GM21360 (cell line): ENCODE data around the gene SLC22A16.
"Not testable (repeated sequence)": the region's sequence is repeated elsewhere in the genome, so short reads cannot be mapped to it uniquely, and the experiment has no call there.

ENCODE experiments used
- ATAC-seq: cut with Tn5 transposase; IDR thresholded peaks from one replicate; pipeline ENCODE4 v1.9.1; 2021; ENCODE audit warnings: mild to moderate bottlenecking, moderate library complexity; ENCODE audit not compliant: unreplicated experiment

The SLC22A16 gene, protein sequence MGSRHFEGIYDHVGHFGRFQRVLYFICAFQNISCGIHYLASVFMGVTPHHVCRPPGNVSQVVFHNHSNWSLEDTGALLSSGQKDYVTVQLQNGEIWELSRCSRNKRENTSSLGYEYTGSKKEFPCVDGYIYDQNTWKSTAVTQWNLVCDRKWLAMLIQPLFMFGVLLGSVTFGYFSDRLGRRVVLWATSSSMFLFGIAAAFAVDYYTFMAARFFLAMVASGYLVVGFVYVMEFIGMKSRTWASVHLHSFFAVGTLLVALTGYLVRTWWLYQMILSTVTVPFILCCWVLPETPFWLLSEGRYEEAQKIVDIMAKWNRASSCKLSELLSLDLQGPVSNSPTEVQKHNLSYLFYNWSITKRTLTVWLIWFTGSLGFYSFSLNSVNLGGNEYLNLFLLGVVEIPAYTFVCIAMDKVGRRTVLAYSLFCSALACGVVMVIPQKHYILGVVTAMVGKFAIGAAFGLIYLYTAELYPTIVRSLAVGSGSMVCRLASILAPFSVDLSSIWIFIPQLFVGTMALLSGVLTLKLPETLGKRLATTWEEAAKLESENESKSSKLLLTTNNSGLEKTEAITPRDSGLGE

DNA sequence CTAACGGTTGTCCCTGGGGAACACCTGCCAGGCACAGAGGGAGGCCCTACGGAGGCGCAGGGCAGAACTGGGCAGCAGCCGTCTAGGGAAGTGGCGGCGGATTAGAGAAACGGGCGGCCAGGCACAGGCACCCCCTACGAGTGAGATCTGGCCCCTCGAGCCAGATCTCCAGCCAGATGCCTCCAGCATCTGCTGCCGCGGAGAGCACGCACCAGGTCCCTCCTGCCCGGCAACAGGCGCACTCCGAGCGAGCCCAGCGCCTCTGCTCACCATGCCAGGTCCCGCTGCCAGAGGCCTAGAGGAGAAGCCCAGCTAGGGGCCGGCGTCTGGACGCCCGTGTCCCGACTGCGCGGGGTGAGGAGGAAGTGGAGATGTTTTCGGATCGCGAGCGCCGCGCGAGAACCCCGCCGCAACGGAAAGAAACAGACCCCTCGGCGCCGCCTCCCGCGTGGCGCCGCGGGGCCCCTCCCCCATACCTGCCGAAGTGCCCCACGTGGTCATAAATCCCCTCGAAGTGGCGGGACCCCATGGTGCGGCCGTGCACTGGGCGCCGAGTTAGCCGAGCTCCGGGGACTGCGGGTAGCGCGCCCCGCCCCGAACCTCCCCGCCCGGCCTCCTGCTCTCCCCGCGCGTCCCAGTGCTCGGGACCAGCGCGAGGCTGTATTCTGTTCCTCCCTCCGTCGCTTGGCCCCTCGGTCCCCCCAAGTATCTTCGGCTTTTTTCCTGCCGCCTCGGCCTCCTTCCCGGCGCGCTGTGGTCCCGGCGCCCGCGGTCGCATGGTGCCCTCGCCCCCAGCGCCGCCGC lies at the start of gene SLC22A16:
Gene SLC22A16, minus strand, starts transcription at position 568 of the 804 bp plus-strand sequence. Its CDS starts 39 bp downstream, at position 529.
- ATAC-seq: no peak

DNA sequence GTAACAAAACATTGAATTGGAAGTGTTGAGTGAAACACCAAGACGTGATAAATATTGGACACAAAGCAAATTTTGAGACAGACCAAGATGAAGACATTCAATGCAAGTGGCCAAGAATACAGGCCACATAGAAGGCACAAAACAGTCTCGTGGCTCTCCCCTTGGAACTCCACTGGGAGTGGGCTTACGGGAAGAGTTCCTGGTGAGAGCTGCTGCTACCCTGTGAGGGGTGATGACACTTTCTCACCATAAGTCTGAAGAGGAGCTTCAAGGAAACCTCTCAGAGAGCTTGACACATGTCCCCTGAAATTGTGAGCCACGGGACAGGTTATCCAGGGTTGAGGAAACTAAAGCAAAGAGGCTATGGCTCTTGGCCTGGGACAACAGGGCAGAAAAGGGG lies 48.6 kb upstream of the SLC22A16 start:
- no peak for ATAC-seq

DNA sequence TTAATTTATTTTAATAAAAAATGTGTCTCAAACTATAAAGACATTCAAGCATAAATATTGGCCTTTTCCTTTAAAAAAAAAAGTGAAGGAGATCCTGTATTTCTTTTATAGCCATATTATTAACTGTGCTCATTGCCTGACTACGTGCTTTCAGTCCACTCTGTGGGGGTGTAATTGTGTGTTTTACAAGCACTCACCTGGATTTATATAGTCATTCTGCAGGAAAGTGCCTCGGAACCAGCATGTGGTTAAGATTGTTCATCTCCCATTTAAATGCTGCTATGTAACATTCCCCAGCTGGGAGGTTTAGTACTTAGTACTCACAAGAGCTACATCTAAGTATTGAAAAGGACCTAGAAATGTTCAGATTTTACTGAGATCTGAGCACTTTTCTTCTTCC lies 47.9 kb upstream of the SLC22A16 start:
- no peak for ATAC-seq

DNA sequence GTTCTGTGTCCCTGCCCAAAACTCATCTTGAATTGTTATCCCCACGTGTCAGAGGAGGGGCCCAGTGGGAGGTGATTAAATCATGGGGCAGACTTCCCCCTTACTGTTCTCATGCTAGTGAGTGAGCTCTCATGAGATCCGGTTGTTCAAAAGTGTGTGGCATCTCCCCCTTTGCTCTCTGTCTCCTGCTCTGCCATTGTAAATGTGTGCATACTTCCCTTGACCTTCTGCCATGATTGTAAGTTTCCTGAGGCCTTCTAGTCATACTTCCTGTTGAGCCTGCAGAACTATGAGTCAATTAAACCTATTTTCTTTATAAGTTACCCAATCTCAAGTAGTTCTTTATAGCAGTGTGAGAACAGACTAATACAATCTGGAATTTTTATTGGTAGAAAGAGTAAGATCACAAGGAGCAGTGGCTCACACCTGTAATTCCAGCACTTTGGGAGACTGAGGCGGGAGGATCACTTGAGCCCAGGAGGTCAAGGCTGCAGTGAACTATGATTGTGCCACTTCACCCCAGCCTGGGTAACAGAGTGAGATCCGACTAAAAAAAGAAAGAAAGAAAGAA lies 47.1 kb upstream of the SLC22A16 start:
- no peak for ATAC-seq

DNA sequence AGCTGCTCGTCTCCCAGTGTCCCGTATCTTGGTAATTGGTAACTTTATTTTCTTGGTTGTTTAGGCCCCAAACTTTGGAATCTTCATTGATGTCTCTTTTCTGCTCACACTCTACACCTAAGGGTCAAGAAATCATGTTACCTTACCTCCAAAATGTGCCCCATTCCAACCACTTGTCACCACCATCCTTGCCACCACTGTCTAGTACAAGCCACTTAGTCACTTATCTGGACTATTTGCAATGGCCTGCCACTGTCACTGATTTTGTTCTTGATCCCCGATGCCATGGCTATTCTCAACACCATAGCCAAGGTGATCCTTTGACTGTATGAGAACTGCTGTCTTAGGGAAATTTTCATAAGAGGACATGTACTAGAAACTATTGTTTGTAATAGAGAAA lies 46.0 kb upstream of the SLC22A16 start:
- ATAC-seq: no peak

DNA sequence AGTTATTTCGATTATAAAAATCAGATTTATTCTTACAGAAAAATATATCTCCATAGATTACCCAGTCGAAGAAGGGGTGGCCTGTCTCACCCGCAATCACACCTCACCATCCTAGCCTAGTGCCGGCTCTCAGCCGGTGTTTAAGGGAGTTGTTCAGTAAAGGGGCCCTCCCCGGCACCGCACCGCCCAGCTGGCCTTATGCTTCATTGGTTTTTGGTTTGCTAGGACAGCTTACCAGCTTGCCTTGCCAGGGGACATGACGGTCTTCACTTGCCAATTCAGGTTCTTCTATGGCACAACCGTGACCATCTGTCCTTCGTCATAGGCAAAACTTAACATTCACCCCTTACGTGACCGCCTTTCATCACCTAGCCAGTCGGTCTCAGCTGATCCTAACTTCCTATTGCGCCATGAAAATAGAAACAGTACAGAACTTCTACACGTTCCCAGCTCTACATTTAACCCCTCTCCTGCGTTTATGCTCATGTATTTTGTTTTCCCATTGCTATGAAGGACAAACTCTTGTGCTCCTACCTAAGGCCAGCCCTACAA lies 44.7 kb upstream of the SLC22A16 start:
- no peak for ATAC-seq

DNA sequence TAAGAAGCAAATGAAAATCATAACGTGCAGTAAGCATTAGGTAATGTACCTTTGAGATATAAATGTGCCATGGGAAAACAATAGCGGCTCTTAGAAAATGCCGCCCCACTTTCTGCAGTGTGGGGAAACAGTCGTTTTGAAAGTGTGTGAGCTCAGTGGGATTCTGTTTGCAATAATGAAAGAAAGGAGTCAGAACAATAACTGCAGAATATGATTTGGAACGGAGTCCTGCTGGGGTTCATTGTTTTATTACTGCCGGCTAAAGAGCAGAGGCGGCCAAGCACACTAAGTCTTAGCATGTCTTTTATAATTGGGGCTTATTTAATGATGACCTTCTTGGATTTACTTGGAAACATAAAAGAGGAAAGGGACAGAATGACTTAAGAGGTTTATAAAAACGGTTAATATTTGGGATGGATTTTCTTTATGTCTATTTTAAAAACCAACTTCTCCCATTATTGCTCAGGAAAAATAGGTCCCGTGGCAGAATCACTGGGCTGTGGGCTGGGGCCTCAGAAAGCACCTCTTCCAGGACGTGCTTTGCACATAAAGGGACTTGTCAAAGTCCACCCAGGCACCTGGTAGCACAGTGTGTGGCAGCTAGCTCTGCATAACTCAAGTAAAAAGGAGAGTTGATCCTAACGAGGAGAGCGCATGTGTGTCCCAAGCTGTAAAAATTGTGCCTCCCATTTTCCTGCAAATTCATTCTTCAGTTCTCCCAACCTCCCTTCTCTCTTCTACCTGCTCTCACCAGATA lies 44.0 kb upstream of the SLC22A16 start:
- no peak for ATAC-seq

DNA sequence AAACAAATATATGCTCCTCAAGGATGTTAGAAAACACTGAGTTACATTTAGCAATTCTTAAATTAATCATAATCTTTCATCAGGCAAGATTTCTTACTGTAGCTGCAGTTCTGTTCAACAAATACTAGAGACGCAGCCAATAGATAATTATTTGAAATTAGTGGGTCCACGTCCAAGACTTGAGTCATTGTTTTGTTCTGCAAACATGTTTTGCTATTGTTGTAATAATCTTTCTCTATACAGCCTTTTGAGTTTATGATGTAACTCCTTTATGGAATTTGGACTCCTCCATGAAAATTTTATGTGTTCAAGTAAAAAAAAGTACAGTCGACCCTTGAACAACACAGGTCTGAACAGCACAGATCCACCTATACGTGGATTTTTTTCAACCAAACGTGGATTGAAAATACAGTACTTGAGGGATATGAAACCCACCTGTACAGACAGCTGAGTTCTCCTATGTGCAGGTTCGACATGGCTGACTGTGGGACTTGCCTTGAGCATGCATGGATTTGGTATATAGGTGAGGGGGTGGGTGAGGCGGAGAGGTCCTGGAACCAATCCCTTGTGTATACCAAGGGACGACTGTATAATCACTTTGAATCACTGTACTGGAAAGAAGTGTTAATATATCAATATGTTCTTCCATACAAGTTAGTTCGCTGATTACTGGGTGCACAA lies 41.3 kb upstream of the SLC22A16 start:
- ATAC-seq: no peak

DNA sequence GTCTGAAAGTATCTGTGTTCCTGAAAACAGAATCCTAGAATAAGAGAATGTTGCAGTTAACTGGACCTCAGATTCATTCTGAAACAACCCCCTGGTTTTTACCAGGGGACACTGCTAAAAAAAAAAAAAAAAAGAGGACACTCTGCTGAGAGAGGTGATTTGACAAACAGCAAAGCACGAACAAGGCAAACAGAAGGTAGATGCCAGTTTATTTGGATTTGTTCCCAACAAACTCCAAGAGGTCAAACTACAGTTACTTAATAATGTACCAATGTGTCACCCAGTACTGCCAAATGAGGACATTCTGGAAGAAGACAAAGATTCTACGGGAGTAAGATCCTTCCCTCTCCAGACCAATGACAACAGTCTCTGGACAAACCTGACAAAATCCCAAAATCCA lies 40.6 kb upstream of the SLC22A16 start:
- ATAC-seq: no peak

DNA sequence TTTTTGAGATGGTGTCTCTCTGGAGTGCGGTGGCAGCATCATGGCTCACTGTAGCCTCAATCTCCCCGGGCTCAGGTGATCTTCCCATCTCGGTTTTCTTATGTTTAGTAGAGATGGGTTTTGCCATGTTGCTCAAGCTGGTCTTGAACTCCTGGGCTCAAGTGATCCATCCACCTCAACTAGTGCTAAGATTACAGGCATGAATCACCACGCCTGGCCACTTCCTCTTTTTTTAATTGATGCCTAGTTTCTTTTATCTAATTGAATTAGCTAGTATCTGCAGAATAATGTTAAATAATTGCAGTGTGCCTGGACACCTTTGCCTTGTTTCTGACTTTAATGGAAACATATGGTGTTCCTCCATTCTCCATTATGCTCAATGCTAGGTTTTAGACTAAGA lies 38.4 kb upstream of the SLC22A16 start:
- no peak for ATAC-seq

DNA sequence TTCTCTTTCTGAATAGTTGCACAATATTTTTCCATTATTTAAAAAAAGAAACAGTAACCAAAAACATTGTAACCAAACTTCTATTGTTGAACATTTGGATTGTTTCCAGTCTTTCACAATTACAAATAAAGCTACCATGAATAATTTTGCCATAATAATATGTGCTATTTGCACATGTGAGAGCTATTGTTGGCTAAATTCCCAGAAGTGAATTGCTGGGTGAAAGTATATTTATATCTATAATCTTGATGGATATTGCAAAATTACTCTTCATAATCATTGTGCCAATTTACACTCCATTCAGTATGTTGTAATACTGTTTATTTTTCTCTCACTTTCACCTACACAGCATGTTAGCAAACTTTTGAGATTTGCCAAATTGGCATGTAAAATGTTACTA lies 36.6 kb upstream of the SLC22A16 start:
- ATAC-seq: no peak

DNA sequence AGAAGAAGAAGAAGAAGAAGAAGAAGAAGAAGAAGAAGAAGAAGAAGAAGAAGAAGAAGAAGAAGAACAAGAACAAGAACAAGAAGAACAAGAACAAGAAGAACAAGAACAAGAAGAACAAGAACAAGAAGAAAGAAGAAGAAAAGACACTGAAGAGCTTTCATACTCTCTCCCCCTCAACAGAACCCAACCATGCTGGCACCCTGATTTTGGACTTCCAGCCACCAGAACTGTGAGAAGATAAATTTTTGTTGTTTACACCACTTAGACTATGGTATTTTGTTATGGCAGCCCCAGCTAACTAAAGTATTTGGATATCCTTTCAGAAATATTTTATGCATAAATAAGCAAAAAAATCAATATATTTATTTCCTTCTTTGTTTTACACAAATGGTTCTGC lies 36.1 kb upstream of the SLC22A16 start:
- not testable (repeated sequence) for ATAC-seq

DNA sequence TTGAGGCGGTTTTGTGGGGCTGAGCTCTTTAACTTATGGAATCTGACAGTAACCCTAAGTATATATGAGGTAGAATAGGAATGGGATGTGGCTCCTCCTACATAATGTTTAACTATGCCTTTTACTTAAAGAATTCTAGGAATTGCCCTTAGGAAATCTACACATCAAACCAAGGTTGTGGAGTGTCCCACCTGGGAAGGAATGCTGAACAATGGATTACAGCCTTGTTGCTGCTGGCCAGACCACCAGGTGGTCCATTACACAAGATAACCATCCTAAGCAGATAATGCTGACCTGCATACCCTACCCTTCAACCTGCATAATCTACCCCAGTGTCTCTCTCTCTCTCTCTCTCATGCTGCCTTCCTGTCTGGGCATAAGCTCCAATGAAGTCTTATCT lies 35.0 kb upstream of the SLC22A16 start:
- ATAC-seq: no peak

DNA sequence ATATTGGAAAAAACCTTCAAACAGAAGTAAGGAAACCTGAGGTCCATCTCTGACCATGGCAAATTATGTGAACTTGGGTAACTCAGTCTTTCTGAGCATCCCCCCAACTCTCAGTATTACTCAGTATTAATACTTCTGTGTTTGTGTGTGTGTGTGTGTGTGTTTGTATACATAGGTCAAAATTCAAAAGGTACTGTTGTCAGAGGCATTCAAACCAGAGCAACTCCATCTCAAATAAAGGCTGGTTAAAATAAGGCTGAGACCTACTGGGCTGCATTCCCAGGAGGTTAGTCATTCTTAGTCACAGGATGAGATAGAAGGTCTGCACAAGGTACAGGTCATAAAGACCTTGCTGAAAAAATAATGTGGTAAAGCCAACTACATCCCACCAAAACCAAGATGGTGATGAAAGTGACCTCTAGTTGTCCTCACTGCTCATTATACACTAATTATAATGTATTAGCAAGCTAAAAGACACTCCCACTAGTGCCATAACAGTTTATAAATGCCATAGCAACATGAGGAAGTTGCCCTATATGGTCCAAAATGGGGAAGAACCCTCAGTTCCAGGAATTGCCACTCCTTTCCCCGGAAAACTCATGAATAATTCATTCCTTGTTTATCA lies 33.3 kb upstream of the SLC22A16 start:
- no peak for ATAC-seq

DNA sequence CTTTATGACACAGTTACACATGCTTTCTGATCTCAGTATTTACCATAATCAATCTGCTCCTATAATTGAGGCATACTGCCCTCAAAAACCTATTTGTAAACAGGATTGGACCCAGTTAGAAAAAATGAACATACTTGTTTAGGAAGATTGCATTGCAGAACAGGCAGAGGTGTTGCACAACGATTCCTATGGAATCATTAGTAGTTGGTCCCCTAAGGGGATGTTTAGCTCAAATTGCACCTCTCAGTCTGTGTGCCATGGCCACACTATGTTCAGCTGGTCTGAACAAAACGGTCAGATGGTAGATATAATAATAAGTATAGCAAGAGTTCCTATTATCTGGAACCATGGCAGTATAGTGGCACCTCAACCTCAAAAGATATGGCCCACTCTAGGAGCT lies 28.5 kb upstream of the SLC22A16 start:
- not testable (repeated sequence) for ATAC-seq

DNA sequence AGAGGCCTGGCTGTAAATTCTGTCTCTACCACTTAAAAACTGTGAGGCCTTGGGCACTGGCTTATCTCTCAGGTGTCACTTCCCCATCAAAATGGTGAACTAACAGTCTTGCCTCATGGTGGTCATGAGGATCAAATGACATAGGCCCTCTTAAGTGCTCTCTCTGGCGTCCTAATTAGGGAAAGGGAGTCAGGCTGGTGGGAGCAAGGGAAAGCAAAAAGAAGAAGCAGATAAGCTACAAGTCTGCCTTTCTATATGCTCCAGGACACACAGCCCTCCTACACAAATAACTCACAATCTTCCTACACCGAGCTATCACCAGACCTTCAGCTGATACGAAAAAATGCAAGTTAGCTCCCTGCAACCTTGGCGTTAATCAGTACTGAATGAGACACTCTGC lies 19.5 kb upstream of the SLC22A16 start:
- no peak for ATAC-seq

DNA sequence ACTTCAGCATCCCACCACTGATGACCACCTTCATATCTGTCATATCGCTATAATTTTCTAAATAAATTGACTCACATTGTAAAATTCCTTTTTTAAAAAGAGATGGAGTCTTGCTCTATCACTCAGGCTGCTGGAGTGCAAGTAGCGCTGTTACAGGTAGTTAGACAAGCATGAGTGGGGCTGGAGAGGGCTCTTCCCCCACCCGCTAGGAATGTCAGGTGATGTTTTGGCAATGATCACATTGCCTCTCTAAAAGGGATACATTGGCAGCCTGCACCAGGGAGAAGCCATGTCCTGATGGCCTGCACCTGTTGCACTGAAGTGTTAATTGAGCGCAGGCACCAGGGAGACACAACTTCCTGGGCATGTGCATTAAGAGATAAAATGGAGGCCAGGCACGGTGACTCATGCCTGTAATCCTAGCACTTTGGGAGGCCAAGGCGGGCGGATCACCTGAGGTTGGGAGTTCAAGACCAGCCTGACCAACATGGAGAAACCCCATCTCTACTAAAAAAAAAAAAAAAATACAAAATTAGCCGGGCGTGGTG lies 16.9 kb upstream of the SLC22A16 start:
- ATAC-seq: no peak

DNA sequence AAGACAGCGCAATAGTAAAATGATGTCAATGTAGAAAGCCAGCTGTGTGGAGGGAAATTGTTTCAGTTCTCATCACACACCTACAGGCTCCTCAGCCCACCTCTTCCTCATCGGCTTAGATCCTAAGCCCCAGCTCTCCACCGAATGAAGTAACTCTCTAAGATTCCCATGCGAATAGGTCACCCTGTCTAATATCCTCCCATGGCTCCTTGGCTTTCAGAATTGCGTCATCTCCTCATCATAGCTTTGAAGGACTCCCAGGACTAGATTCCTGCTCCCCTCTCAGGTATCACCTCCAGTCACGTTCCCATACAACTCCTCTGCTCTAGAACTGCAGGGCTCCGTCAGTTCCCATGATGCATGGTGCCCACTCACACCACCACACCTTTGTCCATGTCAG lies 16.2 kb upstream of the SLC22A16 start:
- ATAC-seq: no peak

DNA sequence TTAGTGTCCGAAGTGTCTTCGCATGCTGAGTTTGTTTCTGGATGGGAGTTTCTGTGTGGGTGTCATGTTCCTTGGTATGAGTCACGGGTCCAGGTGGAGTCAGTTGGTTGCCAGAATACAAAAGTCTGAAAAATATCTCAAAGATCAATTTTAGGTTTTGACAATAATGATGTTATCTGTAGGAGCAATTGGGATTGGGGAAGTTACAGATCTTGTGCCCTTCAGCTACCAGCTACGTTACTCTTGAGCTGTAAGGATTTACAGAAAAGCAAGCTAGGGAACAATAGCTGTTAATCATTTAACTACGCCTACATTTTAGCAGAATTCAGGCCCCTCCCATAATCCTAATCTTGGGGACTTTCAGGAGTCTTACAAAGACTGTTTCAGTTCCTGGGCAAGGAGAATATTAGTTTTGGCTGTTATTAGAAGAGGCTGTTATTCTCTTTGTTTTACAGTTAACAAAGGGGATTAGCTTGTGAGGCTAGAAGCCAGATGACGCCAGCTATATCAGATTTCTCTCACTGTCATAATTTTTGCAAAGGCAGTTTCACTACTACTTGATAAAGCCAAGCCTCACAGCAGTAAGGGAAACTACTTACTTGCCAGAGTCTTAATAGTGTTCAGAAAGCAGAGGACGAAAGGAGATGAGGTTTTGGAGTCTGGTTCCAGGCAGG lies 15.4 kb upstream of the SLC22A16 start:
- ATAC-seq: no peak
